ENCODE data around the gene ANTKMT. TPM values are rescaled to one million over a fixed set of nuclear protein-coding genes. Genes with fewer than 3 reads are reported as not detected.

ANTKMT gene
- total RNA-seq, 2 donors from 2014 or later: 36.9 to 40.6 TPM

DNA sequence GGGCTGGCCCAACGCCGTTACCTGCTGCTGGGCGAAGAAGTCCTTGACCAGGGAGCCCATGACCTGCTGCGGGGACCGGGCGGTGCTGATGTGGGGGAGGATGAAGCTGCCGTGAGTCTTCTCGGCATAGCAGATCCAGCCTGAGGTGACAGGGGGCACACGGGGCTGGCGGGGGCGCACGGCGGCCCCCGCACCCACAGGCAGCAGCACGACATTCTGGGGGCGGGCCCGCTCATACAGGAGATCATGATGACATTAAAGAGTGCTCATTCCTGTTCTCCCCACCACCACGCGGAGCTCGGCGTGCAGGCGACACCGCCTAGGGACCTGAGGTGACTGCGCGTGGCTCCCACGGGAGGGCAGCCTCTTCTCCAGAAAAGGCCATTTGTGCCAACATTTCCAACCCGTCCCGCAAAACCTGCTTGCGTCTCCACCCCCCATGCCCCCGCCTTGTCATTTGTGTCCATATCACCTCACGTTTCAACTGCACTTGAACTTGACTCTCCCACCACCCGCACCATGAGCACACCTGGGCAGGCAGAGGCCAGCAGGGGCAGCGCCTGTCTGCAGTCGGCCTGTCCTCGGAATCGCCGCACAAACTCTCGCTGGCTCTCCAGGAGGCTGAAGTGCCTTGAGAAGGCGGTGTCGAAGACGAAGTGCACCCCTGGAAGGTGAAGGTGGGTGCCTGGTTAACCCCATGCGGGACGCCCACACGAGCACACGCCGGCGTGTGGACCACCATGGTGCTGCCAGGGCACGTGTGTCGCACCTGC is 13.4 kb downstream of the ANTKMT start:
- H3K27me3 ChIP-seq (ENCODE audit: control insufficient read depth, insufficient read depth, low read length, poor library complexity, severe bottlenecking): no peaks in the 10 kb centered on the region
- H3K27ac Mint-ChIP-seq: no peak overlapping the region
- DNase-seq: peak; percentile 36
- H3K4me3 Mint-ChIP-seq: no peak overlapping the region
- H3K9ac ChIP-seq (ENCODE audit: extremely low read depth, low read length, poor library complexity, severe bottlenecking): no peak overlapping the region
- H3K36me3 ChIP-seq (ENCODE audit: control insufficient read depth, insufficient read depth, low read length): peaks cover 34% of the 10 kb centered on the region
- no peak overlapping the region for H3K4me3 ChIP-seq (ENCODE audit: low read length)
- H3K27me3 Mint-ChIP-seq (ENCODE audit: insufficient read depth): no peaks in the 10 kb centered on the region
- no peaks in the 10 kb centered on the region for H3K4me1 ChIP-seq (ENCODE audit: control insufficient read depth, insufficient read depth, low read length)
- H3K27ac ChIP-seq (ENCODE audit: low read depth, low read length): no peak overlapping the region
- peaks cover 29% of the 10 kb centered on the region for H3K36me3 Mint-ChIP-seq (ENCODE audit: low read depth)
- no peaks in the 10 kb centered on the region for H3K9me3 Mint-ChIP-seq
- H3K9me3 ChIP-seq (ENCODE audit: control insufficient read depth, low read length): no peaks in the 10 kb centered on the region
- 93 to 96% methylated on average over 36 to 49 of the region's 49 CpGs for WGBS, 2 experiments (ENCODE audit: insufficient coverage in 1 of 2, insufficient read length in 1 of 2)
- TF ChIP-seq, protein P1, sequence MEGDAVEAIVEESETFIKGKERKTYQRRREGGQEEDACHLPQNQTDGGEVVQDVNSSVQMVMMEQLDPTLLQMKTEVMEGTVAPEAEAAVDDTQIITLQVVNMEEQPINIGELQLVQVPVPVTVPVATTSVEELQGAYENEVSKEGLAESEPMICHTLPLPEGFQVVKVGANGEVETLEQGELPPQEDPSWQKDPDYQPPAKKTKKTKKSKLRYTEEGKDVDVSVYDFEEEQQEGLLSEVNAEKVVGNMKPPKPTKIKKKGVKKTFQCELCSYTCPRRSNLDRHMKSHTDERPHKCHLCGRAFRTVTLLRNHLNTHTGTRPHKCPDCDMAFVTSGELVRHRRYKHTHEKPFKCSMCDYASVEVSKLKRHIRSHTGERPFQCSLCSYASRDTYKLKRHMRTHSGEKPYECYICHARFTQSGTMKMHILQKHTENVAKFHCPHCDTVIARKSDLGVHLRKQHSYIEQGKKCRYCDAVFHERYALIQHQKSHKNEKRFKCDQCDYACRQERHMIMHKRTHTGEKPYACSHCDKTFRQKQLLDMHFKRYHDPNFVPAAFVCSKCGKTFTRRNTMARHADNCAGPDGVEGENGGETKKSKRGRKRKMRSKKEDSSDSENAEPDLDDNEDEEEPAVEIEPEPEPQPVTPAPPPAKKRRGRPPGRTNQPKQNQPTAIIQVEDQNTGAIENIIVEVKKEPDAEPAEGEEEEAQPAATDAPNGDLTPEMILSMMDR (conservative IDR thresholded peaks at IDR 0.05): no peak
- H3K4me1 Mint-ChIP-seq: no peaks in the 10 kb centered on the region

DNA sequence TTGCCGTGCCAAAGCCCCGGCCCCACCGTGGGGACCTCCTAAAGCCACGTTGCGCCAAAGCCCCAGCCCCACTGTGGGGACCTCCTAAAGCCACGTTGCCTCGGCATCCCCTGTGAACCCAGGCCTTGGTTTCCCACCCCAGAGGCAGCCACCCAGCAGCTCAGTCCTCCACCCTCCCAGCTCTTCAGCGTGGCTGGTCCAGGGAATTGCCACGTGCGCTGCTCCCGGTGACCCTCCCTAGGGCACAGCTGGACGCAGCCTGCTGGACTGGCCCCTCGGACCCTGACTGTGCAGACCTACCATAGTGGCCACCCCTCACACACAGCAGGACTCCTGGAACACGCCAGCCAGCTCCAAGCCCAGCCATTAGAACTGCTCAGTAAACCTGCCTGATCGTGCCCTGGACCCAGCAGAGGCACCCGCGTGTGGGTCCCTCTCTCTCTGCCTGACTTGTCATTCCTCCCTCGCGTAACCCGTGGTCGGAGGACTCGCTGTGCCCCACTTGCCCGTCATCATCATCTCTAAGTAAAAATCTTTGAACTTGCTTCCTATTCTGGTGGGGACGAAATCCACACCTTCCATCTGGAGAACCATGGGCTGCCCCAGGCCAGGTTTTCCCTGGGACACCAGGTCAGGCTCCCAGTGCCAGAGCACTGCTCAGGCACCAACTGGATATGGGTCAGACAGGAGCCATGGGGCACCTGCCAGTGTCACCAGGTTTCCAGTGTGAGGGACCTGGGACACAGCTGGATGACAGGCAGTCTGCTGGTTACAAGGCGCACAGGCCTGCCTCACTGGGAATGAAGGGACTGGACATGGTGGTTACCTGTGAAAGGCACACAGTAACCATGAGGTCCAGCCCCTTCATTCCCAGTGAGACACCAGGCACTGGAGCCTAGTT is 14.3 kb downstream of the ANTKMT start:
- no peaks in the 10 kb centered on the region for H3K9me3 Mint-ChIP-seq
- H3K4me3 Mint-ChIP-seq: no peak overlapping the region
- peaks cover 33% of the 10 kb centered on the region for H3K36me3 Mint-ChIP-seq (ENCODE audit: low read depth)
- TF ChIP-seq, protein P1 (conservative IDR thresholded peaks at IDR 0.05): no peak
- Histone ChIP-seq H3K4me3 (ENCODE audit: low read length) (no peak overlapping the region), H3K27ac (ENCODE audit: low read depth, low read length) (no peak overlapping the region), H3K9ac (ENCODE audit: extremely low read depth, low read length, poor library complexity, severe bottlenecking) (no peak overlapping the region), H3K4me1 (ENCODE audit: control insufficient read depth, insufficient read depth, low read length) (no peaks in the 10 kb centered on the region), H3K27me3 (ENCODE audit: control insufficient read depth, insufficient read depth, low read length, poor library complexity, severe bottlenecking) (no peaks in the 10 kb centered on the region), H3K9me3 (ENCODE audit: control insufficient read depth, low read length) (no peaks in the 10 kb centered on the region), H3K36me3 (ENCODE audit: control insufficient read depth, insufficient read depth, low read length) (peaks cover 34% of the 10 kb centered on the region)
- DNase-seq: no peak
- H3K27me3 Mint-ChIP-seq (ENCODE audit: insufficient read depth): no peaks in the 10 kb centered on the region
- H3K4me1 Mint-ChIP-seq: peaks cover 5% of the 10 kb centered on the region
- H3K27ac Mint-ChIP-seq: no peak overlapping the region
- 93 to 96% methylated on average over 18 to 25 of the region's 25 CpGs for WGBS, 2 experiments (ENCODE audit: insufficient coverage in 1 of 2, insufficient read length in 1 of 2)

DNA sequence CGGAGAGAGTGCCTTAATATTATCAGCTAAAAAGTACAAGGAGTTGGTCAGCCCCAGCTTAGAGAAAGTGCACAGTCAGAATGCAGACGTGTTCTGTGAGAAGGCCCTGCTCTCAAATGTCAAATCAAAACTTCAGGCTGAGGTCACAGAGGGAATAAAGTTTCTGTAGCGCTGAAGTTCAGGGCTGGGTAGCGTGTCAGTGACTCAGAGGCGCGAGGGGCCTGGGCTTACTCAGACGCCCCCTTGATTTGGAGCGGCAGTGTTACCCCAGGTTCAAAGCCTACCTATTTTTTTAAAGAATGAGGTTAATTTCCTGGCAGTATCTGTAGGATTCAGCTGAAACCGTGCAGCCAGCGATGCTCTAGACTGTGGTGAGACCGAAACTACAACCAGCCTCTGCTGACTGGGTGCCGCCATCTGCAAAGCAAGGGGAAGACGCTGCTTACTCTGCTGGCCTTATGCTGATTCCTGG is 15.1 kb downstream of the ANTKMT start:
- TF ChIP-seq, protein P1 (conservative IDR thresholded peaks at IDR 0.05): no peak
- H3K27me3 ChIP-seq (ENCODE audit: control insufficient read depth, insufficient read depth, low read length, poor library complexity, severe bottlenecking): no peaks in the 10 kb centered on the region
- no peak overlapping the region for H3K27ac ChIP-seq (ENCODE audit: low read depth, low read length)
- WGBS, 2 experiments (ENCODE audit: insufficient coverage in 1 of 2, insufficient read length in 1 of 2): 93 to 97% methylated on average over 13 of the region's 13 CpGs
- H3K4me1 ChIP-seq (ENCODE audit: control insufficient read depth, insufficient read depth, low read length): no peaks in the 10 kb centered on the region
- Mint-ChIP-seq H3K27ac (no peak overlapping the region), H3K4me1 (peaks cover 5% of the 10 kb centered on the region), H3K36me3 (ENCODE audit: low read depth) (peaks cover 33% of the 10 kb centered on the region), H3K4me3 (no peak overlapping the region), H3K9me3 (no peaks in the 10 kb centered on the region), H3K27me3 (ENCODE audit: insufficient read depth) (no peaks in the 10 kb centered on the region)
- H3K9ac ChIP-seq (ENCODE audit: extremely low read depth, low read length, poor library complexity, severe bottlenecking): no peak overlapping the region
- H3K36me3 ChIP-seq (ENCODE audit: control insufficient read depth, insufficient read depth, low read length): peaks cover 34% of the 10 kb centered on the region
- no peaks in the 10 kb centered on the region for H3K9me3 ChIP-seq (ENCODE audit: control insufficient read depth, low read length)
- no peak overlapping the region for H3K4me3 ChIP-seq (ENCODE audit: low read length)
- no peak for DNase-seq
